ENCODE results near the gene FRRS1.

GRCh38 chr1:99759518-99760160 is 6.8 kb downstream of the FRRS1 start:
- TF ChIP-seq POLR2AphosphoS5 (IDR thresholded peaks at IDR 0.05; ENCODE audit: low read depth, low read length) (no peak), POLR2A (IDR thresholded peaks at IDR 0.05; ENCODE audit: low read depth, low read length) (no peak)
